Heart right ventricle (tissue), 16 donors: ENCODE results near the gene NIPAL1. TPM values are rescaled to one million over a fixed set of nuclear protein-coding genes. Genes with fewer than 3 reads are reported as not detected.

Experiments
- ATAC-seq, 8 donors: fragments of 200-7000 bp; cut with Tn5 transposase; one replicate each; pipeline ENCODE4 v1.9.1; 2020; ENCODE audit warnings: mild to moderate bottlenecking in 8 of 8, moderate library complexity in 8 of 8, moderate number of reproducible peaks in 1 of 8
- DNase-seq, 2 donors: peaks; one replicate each; pipeline ENCODE4 v3.0.0-alpha.2; 2020
- H3K27ac ChIP-seq, 10 donors: fragments of 200-600 bp; sonication (generic) in 2 of 10; one replicate each; pipeline versions ENCODE4 v1.5.0 to v1.8.0; 2020 to 2022; ENCODE audit warnings: mild to moderate bottlenecking in 3 of 10
- H3K27me3 ChIP-seq, 7 donors: fragments of 200-600 bp; one replicate each; pipeline ENCODE4 v1.8.0; 2021 to 2022; ENCODE audit warnings: mild to moderate bottlenecking in 2 of 7
- H3K36me3 ChIP-seq, 9 donors: fragments of 200-600 bp; sonication (generic) in 1 of 9; one replicate each; pipeline versions ENCODE4 v1.5.0 to v1.8.0; 2020 to 2022; ENCODE audit warnings: mild to moderate bottlenecking in 2 of 9
- H3K4me1 ChIP-seq, 9 donors: fragments of 200-600 bp; sonication (generic) in 1 of 9; one replicate each; pipeline versions ENCODE4 v1.5.0 to v1.8.0; 2020 to 2022; ENCODE audit warnings: mild to moderate bottlenecking in 4 of 9
- H3K4me3 ChIP-seq, 10 donors: fragments of 200-600 bp; sonication (generic) in 2 of 10; one replicate each; pipeline versions ENCODE4 v1.5.0 to v1.8.0; 2020 to 2022; ENCODE audit warnings: mild to moderate bottlenecking in 7 of 10, moderate library complexity in 2 of 10
- H3K9me3 ChIP-seq, 11 donors: fragments of 200-600 bp in 10 of 11; sonication (generic) in 2 of 11; one replicate each; pipeline versions ENCODE4 v1.5.0 to v1.8.0; 2013 to 2022; ENCODE audit warnings: mild to moderate bottlenecking in 2 of 11, control low read depth in 1 of 11, moderate library complexity in 1 of 11
- CTCF ChIP-seq, 9 donors: fragments of 200-600 bp; sonication (generic) in 2 of 9; IDR thresholded peaks; one replicate each; pipeline versions ENCODE4 v1.5.0 to v1.8.0; 2021 to 2022; ENCODE audit warnings: antibody characterized with exemption in 9 of 9, mild to moderate bottlenecking in 5 of 9, moderate library complexity in 1 of 9
- WGBS, 2 donors: extraction: QIAGEN DNeasy Blood & Tissue Kit; methylation state at CpG; one replicate each; pipeline ENCODE4 v1.1.7; 2013; ENCODE audit warnings: inconsistent platforms in 1 of 2; 5-methylcytosine and 5-hydroxymethylcytosine counted together
- intact Hi-C, 10 donors: fragments of 100-400 bp; cut with DNase I; formaldehyde crosslinking; loops; one replicate each; pipeline versions ENCODE4 v1.11.1 to v1.14.2; 2022
- polyA plus RNA-seq, 2 donors: library from polyadenylated mRNA; stranded (reverse); fragments of 200-250 nt; gene quantifications; one replicate each; pipeline ENCODE4 v1.2.3, GENCODE V29; 2013
- total RNA-seq, 10 donors: library from RNA; stranded (reverse); fragmentation: NEBNext Ultra II Directional in 3 of 10; extraction: Animal tissue kit (Norgen Biotek cat#: 25700) in 3 of 10; gene quantifications; one replicate each; pipeline versions ENCODE4 v1.2.1 to v1.2.4, GENCODE V29; 2021 to 2023
- donor health status: Arrhythmogenic right ventricular cardiomyopathy.
- donor health status: ischemic (EF 13 %, LVEDD 7.1; RV severe dilation, severe dysfunction).
- donor health status: healthy with polysubstance abuse.
- donor health status: DM: no; HTN: yes; CAD: no.
- donor health status: DM: no; HTN: no; CAD: no.
- donor health status: ischemic (EF 25% LVEDD 6.9; RV normal size, moderate dysfunction).
- donor health status: ischemic (EF 25% LVEDD 5.7; RV mildly dilated, moderate dysfunction).
- donor health status: healthy.
- donor health status: DM: yes; HTN: yes; CAD: no.
- donor health status: Ischemic cardiomyopathy.
- donor health status: ischemic (EF 35%, LVEDD 5.7; RV mildly dilated, moderate dysfunction).
- donor health status: nonischemic (EF 11% LVEDD 7.7; RV severe dilation, severe dysfunction).
- donor health status: DM: yes; HTN: yes; CAD: no.
- donor health status: PGD.
- donor health status: ischemic (EF 29% LVEDD 5.4; RV normal size, mild dysfunction).
- donor health status: nonischemic (EF 23%, LVEDD 6.1; RV moderate dilation, normal function).

The NIPAL1 gene
- total and polyA plus RNA-seq, 12 donors, result 0.04 to 1.4 (median 0.45) TPM

- no peak for TF ChIP-seq CTCF (IDR thresholded peaks at IDR 0.05)
- H3K4me3 ChIP-seq, result no peak overlapping the region
- WGBS, 2 donors, result 90 to 93% methylated on average over 9 of the region's 9 CpGs
- H3K36me3 ChIP-seq, result no peaks in the 10 kb centered on the region
- H3K27ac ChIP-seq, result no peak overlapping the region
- no peaks in the 10 kb centered on the region for H3K4me1 ChIP-seq
- DNase-seq (no peak), ATAC-seq (no peak)
- H3K27me3 ChIP-seq, result no peaks in the 10 kb centered on the region
- H3K9me3 ChIP-seq, result peaks cover 0 to under 1% (median 0%) of the 10 kb centered on the region in 11 donors
- intact Hi-C loops, result no loop called here
These were observed 51.0 kb downstream of the NIPAL1 start for GRCh38 chr4:48067536-48067935.

- H3K9me3 ChIP-seq, result no peaks in the 10 kb centered on the region
- H3K4me1 ChIP-seq, result no peaks in the 10 kb centered on the region
- no peaks in the 10 kb centered on the region for H3K36me3 ChIP-seq
- 54 to 57% methylated on average over 2 of the region's 2 CpGs for WGBS, 2 donors
- H3K27ac ChIP-seq, result no peak overlapping the region
- DNase-seq (no peak), ATAC-seq (no peak)
- H3K4me3 ChIP-seq, result no peak overlapping the region
- no peaks in the 10 kb centered on the region for H3K27me3 ChIP-seq
- TF ChIP-seq CTCF (IDR thresholded peaks at IDR 0.05), result no peak
- intact Hi-C loops, result no loop called here
These were observed 51.6 kb downstream of the NIPAL1 start for GRCh38 chr4:48068182-48068581.

GRCh38 chr4:48069026-48069425, 52.5 kb downstream of the NIPAL1 start:
- DNase-seq (no peak), ATAC-seq (no peak)
- Histone ChIP-seq H3K4me1 (no peaks in the 10 kb centered on the region), H3K4me3 (no peak overlapping the region), H3K36me3 (no peaks in the 10 kb centered on the region), H3K27me3 (no peaks in the 10 kb centered on the region), H3K27ac (no peak overlapping the region), H3K9me3 (no peaks in the 10 kb centered on the region)
- intact Hi-C loops, result no loop called here
- no peak for TF ChIP-seq CTCF (IDR thresholded peaks at IDR 0.05)
- 69 to 72% methylated on average over 2 of the region's 2 CpGs for WGBS, 2 donors

- intact Hi-C loops, result no loop called here
- DNase-seq (no peak), ATAC-seq (no peak)
- no peak for TF ChIP-seq CTCF (IDR thresholded peaks at IDR 0.05)
- Histone ChIP-seq H3K4me1 (no peaks in the 10 kb centered on the region), H3K9me3 (no peaks in the 10 kb centered on the region), H3K4me3 (no peak overlapping the region), H3K27ac (no peak overlapping the region), H3K27me3 (peaks cover 0 to 7% (median 0%) of the 10 kb centered on the region in 7 donors), H3K36me3 (no peaks in the 10 kb centered on the region)
- WGBS, 2 donors, result 68 to 78% methylated on average over 3 of the region's 3 CpGs
These were observed 54.6 kb downstream of the NIPAL1 start for GRCh38 chr4:48071191-48071590.
